GM20000 (cell line): ENCODE measurements around the gene CIDEC.

Experiments
- DNase-seq: peaks from one replicate; pipeline ENCODE4 v3.0.0; 2012; ENCODE audit warnings: low spot score
- TF ChIP-seq, protein P1 (sequence below): IDR thresholded peaks from 2 replicates; pipeline ENCODE4 v1.5.1; 2012; ENCODE audit warnings: mild to moderate bottlenecking, control low read depth; ENCODE audit errors: extremely low read depth, missing control alignments

The CIDEC gene

GRCh38 chr3:9820946-9821345 lies 59.1 kb downstream of the CIDEC start:
- TF ChIP-seq, protein P1, sequence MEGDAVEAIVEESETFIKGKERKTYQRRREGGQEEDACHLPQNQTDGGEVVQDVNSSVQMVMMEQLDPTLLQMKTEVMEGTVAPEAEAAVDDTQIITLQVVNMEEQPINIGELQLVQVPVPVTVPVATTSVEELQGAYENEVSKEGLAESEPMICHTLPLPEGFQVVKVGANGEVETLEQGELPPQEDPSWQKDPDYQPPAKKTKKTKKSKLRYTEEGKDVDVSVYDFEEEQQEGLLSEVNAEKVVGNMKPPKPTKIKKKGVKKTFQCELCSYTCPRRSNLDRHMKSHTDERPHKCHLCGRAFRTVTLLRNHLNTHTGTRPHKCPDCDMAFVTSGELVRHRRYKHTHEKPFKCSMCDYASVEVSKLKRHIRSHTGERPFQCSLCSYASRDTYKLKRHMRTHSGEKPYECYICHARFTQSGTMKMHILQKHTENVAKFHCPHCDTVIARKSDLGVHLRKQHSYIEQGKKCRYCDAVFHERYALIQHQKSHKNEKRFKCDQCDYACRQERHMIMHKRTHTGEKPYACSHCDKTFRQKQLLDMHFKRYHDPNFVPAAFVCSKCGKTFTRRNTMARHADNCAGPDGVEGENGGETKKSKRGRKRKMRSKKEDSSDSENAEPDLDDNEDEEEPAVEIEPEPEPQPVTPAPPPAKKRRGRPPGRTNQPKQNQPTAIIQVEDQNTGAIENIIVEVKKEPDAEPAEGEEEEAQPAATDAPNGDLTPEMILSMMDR, result no peak
- DNase-seq, result no peak

DNA sequence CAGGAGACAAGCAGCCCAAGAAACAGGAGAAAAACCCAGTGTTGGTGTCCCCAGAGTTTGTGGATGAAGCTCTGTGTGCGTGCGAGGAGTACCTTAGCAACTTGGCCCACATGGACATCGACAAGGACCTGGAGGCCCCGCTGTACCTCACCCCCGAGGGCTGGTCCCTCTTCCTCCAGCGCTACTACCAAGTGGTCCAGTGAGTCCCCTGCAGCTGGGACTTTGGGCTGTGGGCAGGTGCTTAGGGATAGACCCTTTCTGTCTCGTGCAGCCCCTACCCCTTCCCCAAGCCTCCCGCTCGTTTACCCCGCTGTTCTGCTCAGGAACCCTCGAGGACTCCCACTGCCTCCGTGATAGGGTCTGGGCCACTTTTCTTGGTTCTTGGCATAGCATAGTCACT lies 59.5 kb downstream of the CIDEC start:
- TF ChIP-seq, protein P1, result no peak
- no peak for DNase-seq

GRCh38 chr3:9818666-9819335 lies 61.3 kb downstream of the CIDEC start:
- TF ChIP-seq, protein P1, result no peak
- DNase-seq, result no peak

DNA sequence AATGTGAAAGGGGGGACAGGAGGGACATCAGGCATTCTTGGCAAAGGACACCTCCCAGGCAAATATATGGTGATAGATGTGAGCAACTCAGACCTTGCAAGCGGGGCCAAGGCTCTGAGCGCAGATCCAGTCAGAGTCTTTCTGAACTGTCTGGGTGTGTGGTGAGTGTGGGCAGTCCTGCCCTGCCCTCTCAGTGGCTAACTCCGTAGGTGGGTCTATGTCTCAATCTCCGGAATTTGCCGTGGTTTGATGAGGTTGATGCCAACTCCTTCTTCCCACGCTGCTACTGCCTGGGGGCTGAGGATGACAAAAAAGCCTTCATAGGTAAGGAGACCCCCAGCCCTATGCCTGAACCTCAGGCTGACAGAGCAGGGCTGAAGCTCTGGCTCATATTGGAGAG lies 62.6 kb downstream of the CIDEC start:
- DNase-seq, result no peak

More for the DNA sequence above, 62.6 kb downstream of the CIDEC start:
- TF ChIP-seq, protein P1, result no peak
